Epithelial cell of proximal tubule (primary cell): ENCODE data around the gene HDHD3. TPM values are rescaled to one million over a fixed set of nuclear protein-coding genes. Genes with fewer than 3 reads are reported as not detected.

Experiments used
- DNase-seq: peaks from one replicate; pipeline ENCODE4 v3.0.0-alpha.2; 2011; ENCODE audit warnings: low read depth
- H3K4me3 ChIP-seq: 2 replicates; pipeline ENCODE4 v1.5.1; 2011; ENCODE audit warnings: low read depth, mild to moderate bottlenecking, low read length
- total RNA-seq: library from RNA; depleted of rRNA; stranded (reverse); fragments of >200 nt; gene quantifications from 2 replicates; pipeline ENCODE4 v1.2.3, GENCODE V29; 2015
- TF ChIP-seq, protein P1 (sequence below): conservative IDR thresholded peaks from 2 replicates; pipeline ENCODE4 v1.5.1; 2012; ENCODE audit warnings: low read depth, mild to moderate bottlenecking, low read length

HDHD3 gene
- total RNA-seq, 1 donor from 2014 or later, result 13.5 TPM

DNA sequence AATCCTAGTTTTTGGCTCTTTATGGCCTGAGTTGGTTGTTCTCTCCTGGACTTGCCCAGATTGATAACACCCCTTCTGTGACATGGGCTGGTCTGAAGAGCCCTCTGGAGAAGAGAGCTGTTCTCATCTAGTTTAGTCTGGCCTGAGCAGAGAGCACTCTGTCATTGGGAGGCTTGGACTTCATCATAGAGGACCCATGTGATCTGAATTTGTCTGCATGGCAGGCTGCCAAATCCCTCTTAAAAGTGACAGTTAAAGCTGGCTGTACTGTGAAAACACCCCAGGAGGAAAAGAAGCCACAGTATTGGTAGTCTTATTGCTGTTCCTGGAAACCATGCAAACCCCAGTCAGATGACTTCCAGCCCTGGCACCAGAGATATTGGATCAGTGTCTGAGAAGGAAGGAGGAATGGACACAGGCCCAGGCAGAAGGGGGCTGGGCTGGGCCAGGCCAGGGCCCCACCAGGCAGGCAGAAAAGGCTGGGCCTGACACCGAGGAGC is 33.0 kb downstream of the HDHD3 start:
- H3K4me3 ChIP-seq, result no peak overlapping the region
- TF ChIP-seq, protein P1, sequence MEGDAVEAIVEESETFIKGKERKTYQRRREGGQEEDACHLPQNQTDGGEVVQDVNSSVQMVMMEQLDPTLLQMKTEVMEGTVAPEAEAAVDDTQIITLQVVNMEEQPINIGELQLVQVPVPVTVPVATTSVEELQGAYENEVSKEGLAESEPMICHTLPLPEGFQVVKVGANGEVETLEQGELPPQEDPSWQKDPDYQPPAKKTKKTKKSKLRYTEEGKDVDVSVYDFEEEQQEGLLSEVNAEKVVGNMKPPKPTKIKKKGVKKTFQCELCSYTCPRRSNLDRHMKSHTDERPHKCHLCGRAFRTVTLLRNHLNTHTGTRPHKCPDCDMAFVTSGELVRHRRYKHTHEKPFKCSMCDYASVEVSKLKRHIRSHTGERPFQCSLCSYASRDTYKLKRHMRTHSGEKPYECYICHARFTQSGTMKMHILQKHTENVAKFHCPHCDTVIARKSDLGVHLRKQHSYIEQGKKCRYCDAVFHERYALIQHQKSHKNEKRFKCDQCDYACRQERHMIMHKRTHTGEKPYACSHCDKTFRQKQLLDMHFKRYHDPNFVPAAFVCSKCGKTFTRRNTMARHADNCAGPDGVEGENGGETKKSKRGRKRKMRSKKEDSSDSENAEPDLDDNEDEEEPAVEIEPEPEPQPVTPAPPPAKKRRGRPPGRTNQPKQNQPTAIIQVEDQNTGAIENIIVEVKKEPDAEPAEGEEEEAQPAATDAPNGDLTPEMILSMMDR, result no peak
- DNase-seq, result no peak

DNA sequence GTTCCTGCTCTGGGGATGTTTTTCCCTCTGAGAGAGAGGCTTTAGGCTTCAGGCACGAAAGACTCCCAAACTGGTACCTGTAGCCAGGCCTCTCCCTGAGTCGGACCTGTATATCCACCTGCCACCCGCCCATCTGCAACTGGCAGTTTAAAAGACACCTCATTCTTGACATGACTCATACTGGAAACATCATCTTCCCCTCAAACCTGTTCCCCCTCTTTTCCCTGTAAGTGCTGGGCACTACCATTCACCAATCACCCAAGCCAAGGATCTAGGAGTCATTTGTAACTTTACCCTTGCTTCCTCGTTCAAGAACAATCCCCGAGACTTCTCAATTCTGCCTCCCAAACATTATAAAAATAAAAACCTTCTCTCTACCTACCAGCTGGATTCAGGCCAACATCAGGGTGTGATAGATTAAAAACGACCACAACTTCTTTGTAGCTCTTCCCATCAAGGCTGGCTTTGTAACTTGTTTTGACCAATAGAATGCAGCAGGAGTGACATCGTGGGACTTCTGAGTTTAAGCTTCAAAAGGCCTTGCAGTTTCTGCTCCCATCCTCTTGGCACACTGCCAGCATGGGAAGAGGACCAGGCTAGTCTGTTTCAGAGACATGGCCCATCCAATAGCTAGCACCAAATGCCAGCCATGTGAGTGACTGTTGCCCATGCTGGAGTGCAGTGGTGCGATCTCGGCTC is 34.9 kb downstream of the HDHD3 start:
- DNase-seq, result no peak
- TF ChIP-seq, protein P1, result no peak
- no peak overlapping the region for H3K4me3 ChIP-seq

DNA sequence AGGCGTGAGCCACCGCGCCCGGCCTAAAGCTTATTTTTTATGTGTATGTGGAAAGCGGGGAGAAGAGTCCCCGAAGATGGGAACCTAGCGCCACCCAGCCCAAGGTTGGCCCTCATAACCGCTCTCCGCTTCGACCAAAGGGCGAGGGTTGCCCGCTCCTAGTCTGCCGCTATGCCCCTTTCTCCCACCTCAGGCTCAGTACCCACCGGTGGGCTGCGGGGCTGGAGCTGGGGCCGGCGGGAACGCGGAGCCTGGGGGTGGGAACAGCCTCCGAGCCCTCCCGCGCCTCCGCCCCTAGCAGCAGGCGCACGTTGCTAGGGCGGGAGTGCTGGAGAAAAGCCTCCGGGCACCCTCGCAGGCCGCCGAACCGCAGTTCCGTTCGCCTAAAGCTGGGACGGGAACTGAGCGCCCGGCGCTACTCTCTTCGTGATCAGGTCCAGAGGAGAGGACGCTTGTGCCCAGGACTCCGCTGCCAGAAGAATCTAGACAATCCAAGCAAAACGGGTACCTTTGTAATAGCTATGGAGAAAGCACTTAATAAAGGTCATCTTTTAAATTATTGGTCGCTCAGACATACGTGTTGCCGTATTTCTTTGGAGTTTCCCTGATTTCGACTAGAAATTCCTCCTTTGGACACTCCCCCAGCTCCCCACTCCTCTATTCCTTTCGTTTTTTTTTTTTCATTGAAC is 36.6 kb downstream of the HDHD3 start, which contains the start of gene WDR31:
Gene WDR31, minus strand, starts transcription at position 265 of the 689 bp plus-strand sequence. CDS start 8,253 bp downstream, outside the sequence.
- peak within 1 kb of the TSS; percentile 74 for H3K4me3 ChIP-seq
- TF ChIP-seq, protein P1, result no peak
- DNase-seq, result no peak

DNA sequence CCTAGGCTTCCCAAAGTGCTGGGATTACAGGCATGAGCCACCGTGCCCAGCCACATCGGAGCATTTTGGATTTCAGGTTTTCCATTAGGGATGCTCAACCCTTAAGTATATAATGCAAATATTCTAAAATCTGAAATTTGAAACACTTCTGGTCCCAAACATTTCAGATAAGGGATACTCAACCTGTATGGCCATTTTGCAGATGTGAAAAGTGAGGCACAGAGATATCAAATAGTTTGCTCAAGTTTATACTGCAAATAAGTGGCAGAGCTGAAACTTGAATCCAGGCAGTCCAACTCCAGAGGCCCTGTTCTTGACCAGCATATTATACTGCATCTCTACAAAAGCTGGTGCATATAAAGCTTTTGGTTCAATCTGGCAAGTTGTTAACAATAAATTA is 39.1 kb downstream of the HDHD3 start:
- H3K4me3 ChIP-seq, result no peak overlapping the region
- DNase-seq, result no peak
- TF ChIP-seq, protein P1, result no peak

- no peak for DNase-seq
- TF ChIP-seq, protein P1, result no peak
- no peak overlapping the region for H3K4me3 ChIP-seq
These were observed 45.0 kb downstream of the HDHD3 start for GRCh38 chr9:113331780-113332179.

DNA sequence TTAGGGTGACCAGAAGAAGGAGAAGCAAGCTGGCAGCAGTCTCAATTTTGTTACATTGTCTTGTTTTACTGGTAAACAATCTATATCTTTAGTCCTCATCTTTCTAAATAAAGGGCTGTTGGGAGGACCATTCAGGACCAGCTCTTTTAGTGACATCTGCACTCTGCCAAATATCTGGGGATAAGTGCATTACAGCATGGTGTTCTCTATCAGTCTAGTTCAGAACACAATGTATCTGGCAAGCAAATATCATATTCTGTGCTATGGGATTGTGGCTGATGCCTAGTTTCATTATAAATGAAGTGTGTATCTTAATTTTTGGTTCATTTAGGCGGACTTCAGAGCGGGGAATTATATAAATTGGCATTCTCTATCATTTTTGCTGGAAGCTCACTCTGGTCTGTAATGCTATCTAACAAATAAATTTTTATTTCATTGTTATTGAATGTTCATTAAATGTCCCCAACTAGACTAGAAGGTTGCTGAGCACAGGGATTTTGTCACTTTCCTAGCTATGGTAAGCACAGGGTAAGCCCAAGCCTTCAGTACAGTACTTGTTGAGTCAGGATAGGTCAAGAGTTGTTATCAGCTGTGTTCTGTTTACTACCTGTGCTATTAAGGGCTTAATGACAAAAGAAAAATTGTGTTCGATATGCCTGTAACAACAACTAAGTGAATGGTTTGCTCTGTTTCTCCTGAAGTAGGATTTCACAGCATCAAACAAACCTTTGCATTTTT is 48.6 kb downstream of the HDHD3 start:
- TF ChIP-seq, protein P1, result no peak
- H3K4me3 ChIP-seq, result no peak overlapping the region
- no peak for DNase-seq
